Mesenteric fat pad (tissue), 1 donor: Measurements from ENCODE around the gene TAF6. TPM values are rescaled to one million over a fixed set of nuclear protein-coding genes. Genes with fewer than 3 reads are reported as not detected.

Source experiments
- DNase-seq: peaks from one replicate; pipeline ENCODE4 v3.0.0-alpha.2; 2020; ENCODE audit warnings: low spot score
- total RNA-seq: library from RNA; stranded (reverse); fragmentation: NEBNext Ultra II Directional; extraction: Animal tissue kit (Norgen Biotek cat#: 25700); gene quantifications from one replicate; pipeline ENCODE4 v1.2.1, GENCODE V29; 2021
- donor health status: DM: yes; HTN: yes; CAD: no.

The TAF6 gene
- total RNA-seq, 1 donor from 2014 or later = 27.7 TPM

DNA sequence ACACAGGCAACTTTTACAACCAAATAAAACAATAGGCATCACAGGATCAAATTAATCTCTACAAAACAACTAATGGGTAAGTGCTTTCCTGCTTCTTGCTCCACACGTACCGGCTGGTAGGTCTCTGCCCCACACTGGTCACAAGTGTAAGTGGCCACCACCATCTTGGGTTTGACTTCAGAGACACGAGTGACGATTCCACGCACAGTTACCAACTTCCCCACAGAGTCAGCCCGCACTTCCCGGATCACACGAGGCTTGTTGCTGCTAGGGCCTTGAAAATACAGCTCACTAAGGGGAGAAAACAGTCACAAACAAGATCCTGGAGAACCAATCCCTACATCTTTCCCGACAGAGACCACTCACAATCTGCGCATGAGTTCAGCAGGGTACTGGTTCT lies 20.2 kb downstream of the TAF6 start:
- no peak for DNase-seq

- no peak for DNase-seq
Observed at GRCh38 chr7:100095704-100096103, 23.5 kb downstream of the TAF6 start.

GRCh38 chr7:100095289-100095688 lies 23.9 kb downstream of the TAF6 start:
- DNase-seq = no peak

DNA sequence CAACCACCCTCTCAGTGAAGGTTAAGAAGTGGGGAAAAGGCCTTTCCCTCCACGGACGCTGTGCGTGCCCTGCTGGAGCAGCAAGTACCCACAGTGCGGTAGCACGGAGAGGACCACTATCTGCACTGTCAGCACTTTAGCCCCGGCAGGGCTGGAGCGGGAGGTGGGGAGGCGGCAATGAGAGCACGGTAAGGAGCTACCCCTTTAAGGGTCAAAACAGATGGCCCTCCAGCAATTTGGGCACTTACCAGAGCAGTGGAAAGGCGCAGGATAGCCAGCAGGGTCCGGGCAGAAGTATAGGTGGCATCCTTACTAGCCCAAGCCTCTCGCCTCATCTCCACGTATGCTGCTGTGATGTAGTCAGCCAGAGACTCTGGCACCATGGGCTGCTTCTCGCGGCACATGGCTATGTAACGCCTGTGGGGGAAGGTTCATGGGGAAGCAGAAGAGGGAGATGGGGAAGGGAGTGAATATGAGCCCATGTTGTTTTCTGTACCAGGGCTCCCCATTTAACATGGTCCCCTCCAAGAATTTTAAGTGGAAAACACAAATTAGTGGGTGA lies 25.2 kb downstream of the TAF6 start:
- no peak for DNase-seq

- DNase-seq = no peak
Observed at GRCh38 chr7:100093498-100093897, 25.7 kb downstream of the TAF6 start.

DNA sequence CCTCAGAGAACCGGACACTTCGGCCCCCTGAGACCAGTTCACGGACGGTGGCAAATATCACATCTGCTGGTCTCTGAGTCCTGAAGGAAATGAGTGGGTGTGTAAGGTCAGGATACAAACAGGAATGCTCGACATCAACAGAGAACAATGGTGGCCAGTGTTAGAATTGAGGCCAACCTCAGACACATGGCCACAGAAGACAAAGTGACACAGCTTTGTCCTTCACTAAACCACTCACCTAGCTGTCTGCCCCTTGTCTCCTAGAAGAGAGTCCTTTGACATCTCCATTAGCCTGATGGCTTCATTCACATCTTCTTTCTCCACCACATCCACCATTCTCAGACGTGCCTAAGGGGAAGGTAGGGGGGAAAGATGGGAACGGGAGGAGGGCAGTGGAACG lies 26.1 kb downstream of the TAF6 start:
- no peak for DNase-seq

GRCh38 chr7:100091411-100092181 lies 27.6 kb downstream of the TAF6 start:
- DNase-seq = no peak

- DNase-seq = no peak
Observed at GRCh38 chr7:100090527-100091410, 28.4 kb downstream of the TAF6 start.

DNA sequence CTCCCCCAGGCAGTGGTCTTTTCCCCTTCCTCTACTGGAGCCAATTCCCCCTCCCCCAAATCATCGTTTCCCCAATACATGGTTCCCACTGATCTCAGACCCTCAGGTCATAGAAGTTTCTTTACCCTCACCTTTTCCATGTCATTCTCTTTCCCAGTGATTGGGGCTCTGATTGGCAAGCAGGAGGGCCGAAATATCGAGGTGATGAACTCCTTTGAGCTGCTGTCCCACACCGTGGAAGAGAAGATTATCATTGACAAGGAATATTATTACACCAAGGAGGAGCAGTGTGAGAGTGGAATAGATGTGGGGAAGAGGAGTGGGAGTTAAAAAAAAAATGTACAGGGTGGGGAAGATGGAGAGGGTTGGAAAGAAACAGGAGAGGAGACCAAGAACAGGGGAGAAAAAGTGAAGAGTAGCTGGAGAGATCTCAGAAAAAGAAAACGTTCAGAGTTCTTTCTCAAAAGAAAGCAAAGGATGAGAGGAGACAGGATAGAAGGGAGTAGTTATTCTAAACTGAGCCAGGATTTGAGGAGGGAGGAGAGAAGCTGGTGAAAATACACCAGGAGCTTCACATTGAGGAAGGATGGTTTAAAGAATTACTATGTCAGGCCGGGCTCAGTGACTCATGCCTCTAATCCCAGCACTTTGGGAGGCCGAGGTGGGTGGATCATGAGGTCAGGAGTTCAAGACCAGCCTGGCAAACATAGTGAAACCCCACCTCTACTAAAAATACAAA lies 29.5 kb downstream of the TAF6 start:
- no peak for DNase-seq

GRCh38 chr7:100088621-100089457 lies 30.3 kb downstream of the TAF6 start, which contains the start of gene COPS6:
Gene COPS6, plus strand, starts transcription at chr7:100088969. Its CDS starts 22 bp downstream, at chr7:100088991.
- peak; percentile 94 for DNase-seq

DNA sequence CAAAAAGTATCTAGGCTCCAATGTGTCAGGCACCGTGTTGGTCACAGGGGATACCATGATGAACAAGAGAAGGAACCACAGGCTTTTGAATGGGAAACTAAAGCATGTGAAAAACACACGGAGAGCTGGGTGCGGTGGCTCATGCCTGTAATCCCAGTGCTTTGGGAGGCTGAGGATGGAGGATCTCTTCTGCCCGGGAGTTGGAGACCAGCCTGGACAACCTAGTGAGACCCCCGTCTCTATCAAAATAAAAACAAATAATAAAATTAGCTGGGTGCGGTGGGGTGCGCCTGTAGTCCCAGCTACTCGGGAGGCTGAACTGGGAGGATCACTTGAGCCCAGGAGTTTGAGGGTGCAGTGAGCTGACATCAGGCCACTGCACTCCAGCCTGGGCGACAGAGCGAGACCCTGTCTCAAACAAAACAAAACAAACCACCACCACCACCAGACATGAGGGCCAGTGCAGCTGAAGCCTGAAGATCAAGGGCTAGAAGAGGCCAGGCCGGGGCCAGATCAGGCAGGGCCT lies 31.0 kb downstream of the TAF6 start:
- no peak for DNase-seq

GRCh38 chr7:100087055-100087750 lies 32.0 kb downstream of the TAF6 start:
- DNase-seq = no peak

DNA sequence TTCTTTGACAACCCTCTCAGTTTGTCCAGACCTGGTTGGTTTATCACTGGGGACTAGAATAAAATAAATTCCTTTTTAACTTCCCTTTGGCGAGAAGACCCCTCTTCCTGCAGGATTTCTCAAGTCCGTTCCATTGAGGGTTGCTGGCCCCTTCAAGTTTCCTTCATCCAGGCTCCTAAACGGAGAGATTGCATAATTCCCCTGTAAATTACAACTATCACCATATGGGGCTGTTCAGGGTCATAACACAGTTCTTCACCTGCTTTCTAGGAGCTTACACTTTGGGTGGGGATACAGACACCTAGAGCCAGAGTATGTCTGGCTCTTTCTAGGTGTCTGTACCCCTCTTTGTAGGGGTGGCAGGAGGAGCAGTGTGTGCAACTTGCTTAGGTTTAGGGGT lies 33.6 kb downstream of the TAF6 start:
- no peak for DNase-seq

DNA sequence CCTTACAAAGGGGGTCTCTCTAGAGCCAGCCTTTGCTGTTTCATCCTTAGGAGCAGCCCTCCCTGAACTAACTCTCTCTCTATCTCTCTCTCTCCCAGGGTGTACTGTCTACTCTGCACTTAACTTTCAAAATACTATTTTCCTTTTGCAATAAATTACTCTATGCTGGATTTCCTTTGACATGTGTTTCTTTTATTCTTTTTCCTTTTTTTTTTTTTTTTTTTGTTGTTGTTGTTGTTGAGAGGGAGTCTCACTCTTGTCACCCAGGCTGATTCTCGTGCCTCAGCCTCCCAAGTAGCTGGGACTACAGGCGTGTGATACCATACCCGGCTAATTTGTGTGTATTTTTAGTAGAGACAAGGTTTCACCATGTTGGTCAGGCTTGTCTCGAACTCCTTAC lies 36.2 kb downstream of the TAF6 start:
- no peak for DNase-seq

DNA sequence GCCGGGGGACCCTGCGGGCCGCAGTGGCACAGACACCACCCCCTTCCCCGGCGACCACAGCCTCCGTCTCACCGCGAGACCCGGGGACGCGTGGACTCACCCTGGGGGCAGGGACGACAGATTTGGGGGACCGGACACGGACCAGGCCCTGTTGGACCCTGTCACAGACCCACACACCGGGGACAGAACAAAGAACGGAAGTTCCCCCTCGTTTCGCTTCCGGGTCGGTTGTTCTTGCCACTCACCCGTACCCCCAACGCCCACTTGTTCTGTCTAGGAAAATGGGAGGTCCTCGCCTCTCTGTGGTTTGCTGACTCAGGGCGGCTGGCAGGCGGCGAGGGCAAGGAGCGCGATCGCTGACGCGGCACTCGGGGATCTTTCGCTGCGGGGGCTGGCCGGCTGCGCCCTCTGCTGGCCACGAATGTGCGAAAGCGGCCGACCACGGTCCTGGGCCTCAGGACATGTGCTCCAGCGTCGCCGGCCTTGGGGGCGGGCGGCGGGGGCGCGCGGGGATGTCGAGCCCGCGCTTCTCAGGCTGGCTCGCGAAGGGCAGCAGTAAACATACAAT lies 37.5 kb downstream of the TAF6 start, which contains the start of gene ZNF3:
TSS of gene ZNF3 (minus strand) at position 189 of the 568 bp plus-strand sequence. CDS start 4,366 bp downstream, outside the sequence.
- DNase-seq = peak; percentile 99

GRCh38 chr7:100080907-100081534 lies 38.1 kb downstream of the TAF6 start:
- DNase-seq = no peak

- no peak for DNase-seq
Observed at GRCh38 chr7:100079024-100079560, 40.1 kb downstream of the TAF6 start.

DNA sequence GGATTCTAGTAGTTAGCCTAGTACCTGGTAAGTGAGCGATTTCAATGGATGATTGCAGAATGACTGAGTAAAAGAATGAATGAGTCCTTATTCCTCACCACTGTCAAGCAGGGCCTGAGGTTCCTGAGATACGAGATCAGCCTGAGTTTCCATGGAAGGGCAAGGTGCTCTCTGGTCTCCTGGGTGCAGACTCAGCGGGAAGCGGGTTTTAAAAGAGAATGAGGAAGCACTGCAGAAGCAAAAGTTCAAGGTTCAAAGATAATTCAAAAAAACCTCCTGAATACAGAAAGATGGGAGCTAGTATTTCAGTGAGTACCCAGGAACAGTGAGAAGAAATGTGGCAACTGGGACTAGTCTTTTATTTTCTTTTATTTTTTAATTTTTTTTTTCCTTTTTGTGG lies 42.0 kb downstream of the TAF6 start:
- DNase-seq = no peak
